Esophagus squamous epithelium (tissue), 5 donors: ENCODE results near the gene CADM1. TPM values are rescaled to one million over a fixed set of nuclear protein-coding genes. Genes with fewer than 3 reads are reported as not detected.

Experiments used
- DNase-seq: peaks from one replicate; lab custom pipeline; 2025; lab: John Stamatoyannopoulos, UW
- H3K27ac ChIP-seq, 4 donors: fragments of 200-600 bp; sonication (generic); one replicate each; pipeline ENCODE4 v1.5.1; 2016 to 2019; ENCODE audit warnings: mild to moderate bottlenecking in 1 of 4
- H3K27me3 ChIP-seq, 4 donors: fragments of 200-600 bp; sonication (generic); 1 replicate in 3 of 4; 2 replicates in 1 of 4; pipeline versions ENCODE4 v1.5.1 to v1.6.0; 2017 to 2021; ENCODE audit warnings: antibody characterized with exemption in 1 of 4
- H3K36me3 ChIP-seq, 3 donors: fragments of 200-600 bp; sonication (generic); one replicate each; pipeline ENCODE4 v1.5.1; 2016 to 2019
- H3K4me1 ChIP-seq, 3 donors: fragments of 200-600 bp; sonication (generic); one replicate each; pipeline ENCODE4 v1.5.1; 2017 to 2019
- H3K4me3 ChIP-seq, 4 donors: fragments of 200-600 bp; sonication (generic); 1 replicate in 3 of 4; 2 replicates in 1 of 4; pipeline ENCODE4 v1.5.1; 2016 to 2019; ENCODE audit warnings: mild to moderate bottlenecking in 2 of 4, moderate library complexity in 1 of 4
- H3K9me3 ChIP-seq, 3 donors: fragments of 200-600 bp; sonication (generic); one replicate each; pipeline ENCODE4 v1.5.1; 2016 to 2019
- CTCF ChIP-seq, 6 experiments: fragments of 450-650 bp in 4 of 6; fragments of 200-600 bp in 2 of 6; sonication (generic) in 2 of 6; IDR thresholded peaks; one replicate each; pipeline ENCODE4 v1.5.1; 2016 to 2019; ENCODE audit warnings: antibody characterized with exemption in 6 of 6, mild to moderate bottlenecking in 4 of 6, moderate library complexity in 4 of 6
- POLR2A ChIP-seq, 4 donors: fragments of 450-650 bp; IDR thresholded peaks; one replicate each; pipeline ENCODE4 v1.6.1; 2017; ENCODE audit warnings: antibody characterized with exemption in 4 of 4, mild to moderate bottlenecking in 4 of 4, moderate library complexity in 3 of 4
- WGBS, 2 donors: methylation state at CpG; one replicate each; pipeline ENCODE4 v1.1.5; 2018; 5-methylcytosine and 5-hydroxymethylcytosine counted together
- intact Hi-C: fragments of 100-400 bp; cut with DNase I; formaldehyde crosslinking; loops from one replicate; pipeline ENCODE4 v1.15.0; 2022
- total RNA-seq, 4 donors: library from RNA; depleted of rRNA; stranded (reverse); fragments of >200 nt; gene quantifications; one replicate each; pipeline ENCODE4 v1.1.0, GENCODE V29; 2016
- donor health status: DM: yes; HTN: yes; CAD: no.

CADM1 gene
- total RNA-seq, 4 donors from 2014 or later, result 1.7 to 15.1 (median 8.3) TPM

- intact Hi-C loops, result no loop called here
- DNase-seq, result no peak
- H3K4me3 ChIP-seq, result no peak overlapping the region
- H3K27me3 ChIP-seq, result no peaks in the 10 kb centered on the region
- H3K4me1 ChIP-seq, result no peaks in the 10 kb centered on the region
- no peaks in the 10 kb centered on the region for H3K36me3 ChIP-seq
- no peak overlapping the region for H3K27ac ChIP-seq
- H3K9me3 ChIP-seq, result no peaks in the 10 kb centered on the region
- 96 to 100% methylated on average over 2 to 5 of the region's 5 CpGs for WGBS, 2 donors
- TF ChIP-seq CTCF (IDR thresholded peaks at IDR 0.05) (no peak), POLR2A (IDR thresholded peaks at IDR 0.05) (no peak)
Observed at GRCh38 chr11:115366826-115367225, 137.4 kb downstream of the CADM1 start.

GRCh38 chr11:115365907-115366306 lies 138.3 kb downstream of the CADM1 start:
- no peak for DNase-seq
- no peak overlapping the region for H3K27ac ChIP-seq

GRCh38 chr11:115364896-115365295 lies 139.3 kb downstream of the CADM1 start:
- Histone ChIP-seq H3K9me3 (no peaks in the 10 kb centered on the region), H3K27me3 (no peaks in the 10 kb centered on the region), H3K4me1 (no peaks in the 10 kb centered on the region), H3K4me3 (no peak overlapping the region), H3K36me3 (no peaks in the 10 kb centered on the region), H3K27ac (no peak overlapping the region)
- intact Hi-C loops, result no loop called here
- 77 to 79% methylated on average over 3 of the region's 3 CpGs for WGBS, 2 donors
- no peak for DNase-seq
- TF ChIP-seq POLR2A (IDR thresholded peaks at IDR 0.05) (no peak), CTCF (IDR thresholded peaks at IDR 0.05) (no peak)

More at GRCh38 chr11:115365907-115366306, 138.3 kb downstream of the CADM1 start:
- Histone ChIP-seq H3K36me3 (no peaks in the 10 kb centered on the region), H3K4me1 (no peaks in the 10 kb centered on the region), H3K27me3 (no peaks in the 10 kb centered on the region), H3K4me3 (no peak overlapping the region), H3K9me3 (no peaks in the 10 kb centered on the region)
- 84 to 96% methylated on average over 4 of the region's 4 CpGs for WGBS, 2 donors
- TF ChIP-seq CTCF (IDR thresholded peaks at IDR 0.05), result no peak
- TF ChIP-seq POLR2A (IDR thresholded peaks at IDR 0.05), result no peak
- intact Hi-C loops, result no loop called here

- H3K9me3 ChIP-seq, result no peaks in the 10 kb centered on the region
- intact Hi-C loops, result no loop called here
- 91 to 96% methylated on average over 3 of the region's 3 CpGs for WGBS, 2 donors
- no peak for DNase-seq
- no peak overlapping the region for H3K4me3 ChIP-seq
- no peaks in the 10 kb centered on the region for H3K27me3 ChIP-seq
- H3K36me3 ChIP-seq, result no peaks in the 10 kb centered on the region
- TF ChIP-seq CTCF (IDR thresholded peaks at IDR 0.05) (no peak), POLR2A (IDR thresholded peaks at IDR 0.05) (no peak)
- no peaks in the 10 kb centered on the region for H3K4me1 ChIP-seq
- H3K27ac ChIP-seq, result no peak overlapping the region
Observed at GRCh38 chr11:115363921-115364320, 140.3 kb downstream of the CADM1 start.

- H3K4me3 ChIP-seq, result no peak overlapping the region
- no peaks in the 10 kb centered on the region for H3K36me3 ChIP-seq
- H3K4me1 ChIP-seq, result no peaks in the 10 kb centered on the region
- TF ChIP-seq CTCF (IDR thresholded peaks at IDR 0.05) (no peak), POLR2A (IDR thresholded peaks at IDR 0.05) (no peak)
- H3K27ac ChIP-seq, result no peak overlapping the region
- 78 to 87% methylated on average over 2 of the region's 2 CpGs for WGBS, 2 donors
- intact Hi-C loops, result no loop called here
- H3K9me3 ChIP-seq, result no peaks in the 10 kb centered on the region
- DNase-seq, result no peak
- H3K27me3 ChIP-seq, result no peaks in the 10 kb centered on the region
Observed at GRCh38 chr11:115363426-115363825, 140.8 kb downstream of the CADM1 start.
